K562 (cell line): Measurements from ENCODE around the gene MAP3K15.

Source experiments
- L3MBTL2 ChIP-seq: fragments of 450-650 bp; IDR thresholded peaks from 2 replicates; pipeline ENCODE4 v1.6.1; 2016; ENCODE audit warnings: mild to moderate bottlenecking, moderate library complexity
- MCM3 ChIP-seq: fragments of 450-650 bp; IDR thresholded peaks from 2 replicates; pipeline ENCODE4 v1.6.1; 2016

- TF ChIP-seq MCM3 (no peak), L3MBTL2 (no peak)
Observed at GRCh38 chrX:19344661-19345060, 170.6 kb downstream of the MAP3K15 start.
